Smooth muscle cell (in vitro differentiated cells): Measurements from ENCODE around the gene NELFE. TPM values are rescaled to one million over a fixed set of nuclear protein-coding genes. Genes with fewer than 3 reads are reported as not detected.
"Not testable (repeated sequence)": the region's sequence is repeated elsewhere in the genome, so short reads cannot be mapped to it uniquely, and the experiment has no call there.

Experiments used
- DNase-seq: peaks from one replicate; lab custom pipeline; 2025; ENCODE audit not compliant: unreplicated experiment; lab: John Stamatoyannopoulos, UW
- H2AFZ ChIP-seq: fragments of 200-600 bp; sonication (generic); 2 replicates; pipeline ENCODE4 v1.6.0; 2016; ENCODE audit warnings: antibody characterized with exemption, low read depth, mild to moderate bottlenecking
- H3F3A ChIP-seq: fragments of 200-600 bp; sonication (generic); 2 replicates; pipeline ENCODE4 v1.6.0; 2017; ENCODE audit warnings: antibody characterized with exemption, low read depth
- H3K27ac ChIP-seq: fragments of 200-600 bp; sonication (generic); 2 replicates; pipeline ENCODE4 v1.5.1; 2016; ENCODE audit warnings: low read depth, mild to moderate bottlenecking
- H3K27me3 ChIP-seq: fragments of 200-600 bp; sonication (generic); 2 replicates; pipeline ENCODE4 v1.6.1; 2016; ENCODE audit warnings: low read depth, mild to moderate bottlenecking
- H3K36me3 ChIP-seq: fragments of 200-600 bp; sonication (generic); 2 replicates; pipeline ENCODE4 v1.5.1; 2016; ENCODE audit warnings: low read depth
- H3K4me1 ChIP-seq: fragments of 200-600 bp; sonication (generic); 2 replicates; pipeline ENCODE4 v1.5.1; 2016; ENCODE audit warnings: low read depth
- H3K4me2 ChIP-seq: fragments of 200-600 bp; sonication (generic); 2 replicates; pipeline ENCODE4 v1.6.0; 2016; ENCODE audit warnings: mild to moderate bottlenecking
- H3K4me3 ChIP-seq: fragments of 200-600 bp; sonication (generic); 2 replicates; pipeline ENCODE4 v1.5.1; 2016; ENCODE audit warnings: mild to moderate bottlenecking
- H3K79me2 ChIP-seq: fragments of 200-600 bp; sonication (generic); 2 replicates; pipeline ENCODE4 v1.6.0; 2016; ENCODE audit warnings: low read depth, mild to moderate bottlenecking
- H3K9ac ChIP-seq: fragments of 200-600 bp; sonication (generic); 2 replicates; pipeline ENCODE4 v1.6.0; 2016; ENCODE audit warnings: low read depth
- H3K9me3 ChIP-seq: fragments of 200-600 bp; sonication (generic); replicated peaks from 2 replicates; pipeline ENCODE4 v1.5.1; 2016; ENCODE audit warnings: low read depth
- H4K20me1 ChIP-seq: fragments of 200-600 bp; sonication (generic); 2 replicates; pipeline ENCODE4 v1.6.0; 2016; ENCODE audit warnings: low read depth
- CTCF ChIP-seq: fragments of 200-600 bp; sonication (generic); IDR thresholded peaks from 2 replicates; pipeline ENCODE4 v1.5.1; 2017; ENCODE audit warnings: borderline replicate concordance, mild to moderate bottlenecking, antibody characterized with exemption; ENCODE audit not compliant: insufficient read depth, poor library complexity, severe bottlenecking
- WGBS: methylation state at CpG from one replicate; pipeline ENCODE4 v1.1.7; 2016; ENCODE audit warnings: low lambda C conversion rate; 5-methylcytosine and 5-hydroxymethylcytosine counted together
- polyA plus RNA-seq: library from polyadenylated mRNA; unstranded; fragments of >200 nt; fragmentation: Nextera tagmentation; extraction: Ambion mirVana; gene quantifications from 2 replicates; pipeline ENCODE4 v1.2.1, GENCODE V29; 2016
- total RNA-seq: library from RNA; depleted of rRNA; stranded (reverse); fragments of >200 nt; gene quantifications from 2 replicates; pipeline ENCODE4 v1.2.3, GENCODE V29; 2014

Gene NELFE
- total and polyA plus RNA-seq, 2 experiments from 2014 or later = 91.5 to 134 TPM

GRCh38 chr6:31907158-31907813, 51.5 kb downstream of the NELFE start:
- Histone ChIP-seq H3F3A (peaks cover 18% of the 10 kb centered on the region), H3K4me2 (no peak overlapping the region), H3K79me2 (no peaks in the 10 kb centered on the region), H3K4me3 (no peak overlapping the region), H3K9me3 (no peaks in the 10 kb centered on the region), H3K27ac (no peak overlapping the region), H3K4me1 (peaks cover 16% of the 10 kb centered on the region), H3K36me3 (no peaks in the 10 kb centered on the region), H3K27me3 (no peaks in the 10 kb centered on the region), H2AFZ (no peak overlapping the region), H3K9ac (no peak overlapping the region), H4K20me1 (no peaks in the 10 kb centered on the region)
- WGBS = 56% methylated on average over 7 of the region's 7 CpGs
- no peak for DNase-seq
- TF ChIP-seq CTCF = no peak

- Histone ChIP-seq H3K4me1 (peaks cover 16% of the 10 kb centered on the region), H3F3A (peaks cover 18% of the 10 kb centered on the region)
- not testable (repeated sequence) for DNase-seq, H3K9me3 ChIP-seq, H2AFZ ChIP-seq, H3K9ac ChIP-seq, H4K20me1 ChIP-seq, H3K27me3 ChIP-seq, H3K4me3 ChIP-seq, H3K4me2 ChIP-seq, H3K27ac ChIP-seq, H3K79me2 ChIP-seq, H3K36me3 ChIP-seq
- 89% methylated on average over 8 of the region's 8 CpGs for WGBS
Measured at GRCh38 chr6:31906727-31907126, 52.0 kb downstream of the NELFE start.

GRCh38 chr6:31906122-31906521, 52.6 kb downstream of the NELFE start:
- no peaks in the 10 kb centered on the region for H3K79me2 ChIP-seq
- peaks cover 18% of the 10 kb centered on the region for H3F3A ChIP-seq
- H3K9ac ChIP-seq = no peak overlapping the region
- no peaks in the 10 kb centered on the region for H3K9me3 ChIP-seq
- H3K27ac ChIP-seq = no peak overlapping the region
- H3K4me3 ChIP-seq = no peak overlapping the region
- no peaks in the 10 kb centered on the region for H3K27me3 ChIP-seq
- WGBS = 39% methylated on average over 4 of the region's 4 CpGs
- no peaks in the 10 kb centered on the region for H4K20me1 ChIP-seq
- no peak for DNase-seq
- peaks cover 16% of the 10 kb centered on the region for H3K4me1 ChIP-seq
- no peaks in the 10 kb centered on the region for H3K36me3 ChIP-seq
- no peak for TF ChIP-seq CTCF
- no peak overlapping the region for H2AFZ ChIP-seq
- H3K4me2 ChIP-seq = no peak overlapping the region

DNA sequence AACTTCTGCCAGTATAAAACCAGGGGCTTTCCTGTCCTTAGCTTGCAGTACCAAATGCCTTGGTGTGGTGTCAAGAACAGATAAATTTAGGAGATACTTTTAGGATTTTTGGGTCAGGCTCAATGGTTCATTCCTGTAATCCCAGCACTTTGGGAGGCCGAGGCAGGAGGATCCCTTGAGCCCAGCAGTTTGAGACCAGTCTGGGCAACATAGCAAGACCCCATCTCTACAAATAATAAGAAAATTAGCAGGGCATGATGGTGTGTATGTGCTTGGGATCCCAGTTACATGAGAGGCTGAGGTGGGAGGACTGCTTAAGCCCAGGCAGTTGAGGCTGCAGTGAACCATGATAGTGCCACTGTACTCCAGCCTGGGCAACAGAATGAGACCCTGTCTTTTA, 53.7 kb downstream of the NELFE start:
- no peak overlapping the region for H3K4me2 ChIP-seq
- H3K4me3 ChIP-seq = no peak overlapping the region
- H4K20me1 ChIP-seq = no peaks in the 10 kb centered on the region
- no peak for DNase-seq
- H3K27ac ChIP-seq = no peak overlapping the region
- TF ChIP-seq CTCF = no peak
- no peak overlapping the region for H3K9ac ChIP-seq
- H3K9me3 ChIP-seq = no peaks in the 10 kb centered on the region
- no peaks in the 10 kb centered on the region for H3K79me2 ChIP-seq
- WGBS = 100% methylated on average over 1 of the region's 1 CpG
- no peak overlapping the region for H2AFZ ChIP-seq
- no peaks in the 10 kb centered on the region for H3K27me3 ChIP-seq
- no peaks in the 10 kb centered on the region for H3K36me3 ChIP-seq
- peaks cover 16% of the 10 kb centered on the region for H3K4me1 ChIP-seq
- H3F3A ChIP-seq = peaks cover 18% of the 10 kb centered on the region
